ENCODE results near the gene IGF2. TPM values are rescaled to one million over a fixed set of nuclear protein-coding genes. Genes with fewer than 3 reads are reported as not detected.

IGF2 gene
- total RNA-seq, 4 donors from 2014 or later, result 8.2 to 19.8 (median 12.2) TPM

DNA sequence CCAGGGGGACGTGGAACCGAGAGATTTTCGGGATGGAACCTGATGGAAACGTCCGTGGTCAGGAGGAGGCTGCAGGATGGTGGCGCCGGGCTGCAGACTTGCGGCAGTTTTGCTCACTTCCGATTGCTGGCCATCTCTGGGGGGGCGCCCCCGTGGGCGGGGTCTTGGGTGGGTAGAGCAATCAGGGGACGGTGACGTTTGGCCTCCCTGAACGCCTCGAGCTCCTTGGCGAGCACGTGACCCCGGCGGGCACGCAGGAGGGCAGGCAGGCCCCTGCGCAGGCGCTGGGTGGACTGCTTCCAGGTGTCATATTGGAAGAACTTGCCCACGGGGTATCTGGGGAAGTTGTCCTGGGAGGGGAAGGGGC lies 6.3 kb downstream of the IGF2 start:
- Histone ChIP-seq H3K4me1 (peaks cover 0 to 10% (median 3%) of the 10 kb centered on the region in 4 donors), H3K36me3 (no peaks in the 10 kb centered on the region), H3K4me3 (no peak overlapping the region), H3K27ac (no peak overlapping the region), H3K27me3 (peaks cover 53% of the 10 kb centered on the region), H3K9me3 (no peaks in the 10 kb centered on the region)
- in situ Hi-C loops (cut with MboI; ENCODE audit: low pct_ligation_motif_present in 1 of 4, low pct_unique_long_range_greater_than_20kb in 1 of 4, low sequenced_read_pairs in 3 of 4), result no loop called here
- no peak for DNase-seq
- intact Hi-C loops (cut with DNase I; ENCODE audit: low total_unique reads), result no loop called here
- no peak for TF ChIP-seq POLR2AphosphoS5 (IDR thresholded peaks at IDR 0.05)
- no peak for TF ChIP-seq POLR2A (IDR thresholded peaks at IDR 0.05)
- TF ChIP-seq, protein P1, sequence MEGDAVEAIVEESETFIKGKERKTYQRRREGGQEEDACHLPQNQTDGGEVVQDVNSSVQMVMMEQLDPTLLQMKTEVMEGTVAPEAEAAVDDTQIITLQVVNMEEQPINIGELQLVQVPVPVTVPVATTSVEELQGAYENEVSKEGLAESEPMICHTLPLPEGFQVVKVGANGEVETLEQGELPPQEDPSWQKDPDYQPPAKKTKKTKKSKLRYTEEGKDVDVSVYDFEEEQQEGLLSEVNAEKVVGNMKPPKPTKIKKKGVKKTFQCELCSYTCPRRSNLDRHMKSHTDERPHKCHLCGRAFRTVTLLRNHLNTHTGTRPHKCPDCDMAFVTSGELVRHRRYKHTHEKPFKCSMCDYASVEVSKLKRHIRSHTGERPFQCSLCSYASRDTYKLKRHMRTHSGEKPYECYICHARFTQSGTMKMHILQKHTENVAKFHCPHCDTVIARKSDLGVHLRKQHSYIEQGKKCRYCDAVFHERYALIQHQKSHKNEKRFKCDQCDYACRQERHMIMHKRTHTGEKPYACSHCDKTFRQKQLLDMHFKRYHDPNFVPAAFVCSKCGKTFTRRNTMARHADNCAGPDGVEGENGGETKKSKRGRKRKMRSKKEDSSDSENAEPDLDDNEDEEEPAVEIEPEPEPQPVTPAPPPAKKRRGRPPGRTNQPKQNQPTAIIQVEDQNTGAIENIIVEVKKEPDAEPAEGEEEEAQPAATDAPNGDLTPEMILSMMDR (IDR thresholded peaks at IDR 0.05), result no peak
- no peak for TF ChIP-seq EP300 (IDR thresholded peaks at IDR 0.05; ENCODE audit: low read depth)
- 44% methylated on average over 17 of the region's 24 CpGs; no CpG with 5 or more reads in 1 of the 2 donors for WGBS, 2 donors (ENCODE audit: low coverage in 1 of 2)

DNA sequence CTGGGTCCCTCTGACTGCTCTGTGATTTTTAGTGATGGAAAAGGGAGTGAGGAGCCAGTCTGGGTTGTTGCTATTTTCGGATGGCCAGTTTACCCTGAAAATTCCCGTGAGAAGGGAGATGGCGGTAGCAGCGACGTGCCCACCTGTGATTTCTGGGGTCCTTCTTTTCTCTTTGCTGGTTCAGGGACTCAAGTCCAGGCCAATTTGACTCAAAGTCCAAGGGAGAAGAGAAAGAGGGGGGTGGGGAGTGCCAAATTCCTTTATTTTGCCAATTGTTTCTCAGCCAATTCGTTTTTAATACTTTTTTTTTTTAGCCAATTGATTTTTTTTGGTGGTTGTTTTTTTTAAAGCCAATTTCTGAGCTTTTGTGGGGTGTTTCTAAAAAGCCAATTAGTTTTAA lies 6.9 kb downstream of the IGF2 start:
- no peak overlapping the region for H3K4me3 ChIP-seq
- no peaks in the 10 kb centered on the region for H3K9me3 ChIP-seq
- TF ChIP-seq POLR2A (IDR thresholded peaks at IDR 0.05) (no peak), EP300 (IDR thresholded peaks at IDR 0.05; ENCODE audit: low read depth) (no peak), POLR2AphosphoS5 (IDR thresholded peaks at IDR 0.05) (no peak)
- TF ChIP-seq, protein P1 (IDR thresholded peaks at IDR 0.05), result no peak
- peaks cover 0 to 4% (median 0%) of the 10 kb centered on the region in 4 donors for H3K4me1 ChIP-seq
- intact Hi-C loops (cut with DNase I; ENCODE audit: low total_unique reads), result no loop called here
- no peak for DNase-seq
- H3K36me3 ChIP-seq, result no peaks in the 10 kb centered on the region
- peaks cover 47% of the 10 kb centered on the region for H3K27me3 ChIP-seq
- in situ Hi-C loops (cut with MboI; ENCODE audit: low pct_ligation_motif_present in 1 of 4, low pct_unique_long_range_greater_than_20kb in 1 of 4, low sequenced_read_pairs in 3 of 4), result no loop called here
- H3K27ac ChIP-seq, result no peak overlapping the region
- WGBS, 2 donors (ENCODE audit: low coverage in 1 of 2), result 65 to 67% methylated on average over 4 to 6 of the region's 6 CpGs

DNA sequence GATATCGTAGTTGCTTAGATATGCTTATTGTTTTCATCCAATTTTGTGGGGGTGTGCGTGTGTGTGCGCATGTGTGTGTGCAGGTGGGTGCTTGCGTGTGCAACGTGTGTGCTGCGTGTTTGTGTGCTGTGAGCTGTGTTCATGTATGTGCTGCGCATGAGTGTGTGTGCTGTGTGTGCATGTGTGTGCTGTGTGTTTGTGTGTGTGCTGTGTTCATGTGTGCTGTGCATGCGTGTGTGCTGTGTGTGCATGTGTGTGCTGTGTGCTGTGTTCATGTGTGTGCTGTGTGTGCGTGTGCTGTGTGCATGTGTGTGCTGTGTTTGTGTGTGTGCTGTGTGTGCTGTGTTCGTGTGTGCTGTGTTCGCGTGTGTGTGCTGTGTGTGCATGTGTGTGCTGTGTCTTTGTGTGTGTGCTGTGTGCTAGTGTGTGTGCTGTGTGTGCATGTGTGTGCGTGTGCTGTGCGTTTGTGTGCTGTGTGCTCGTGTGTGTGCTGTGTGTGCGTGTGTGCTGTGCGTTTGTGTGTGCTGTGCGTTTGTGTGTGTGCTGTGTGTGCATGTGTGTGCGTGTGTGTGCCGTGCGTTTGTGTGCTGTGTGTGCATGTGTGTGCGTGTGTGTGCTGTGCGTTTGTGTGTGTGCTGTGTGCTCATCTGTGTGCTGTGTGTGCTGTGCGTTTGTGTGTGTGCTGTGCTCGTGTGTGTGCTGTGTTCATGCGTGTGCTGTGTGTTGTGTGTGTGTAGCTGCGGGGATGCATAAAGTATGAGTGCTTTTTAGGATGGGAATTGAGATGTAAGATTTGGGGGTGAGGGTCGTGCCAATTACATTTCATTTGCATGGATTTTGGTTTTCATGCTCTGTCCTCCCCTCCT lies 7.6 kb downstream of the IGF2 start:
- peaks cover 41% of the 10 kb centered on the region for H3K27me3 ChIP-seq

DNA sequence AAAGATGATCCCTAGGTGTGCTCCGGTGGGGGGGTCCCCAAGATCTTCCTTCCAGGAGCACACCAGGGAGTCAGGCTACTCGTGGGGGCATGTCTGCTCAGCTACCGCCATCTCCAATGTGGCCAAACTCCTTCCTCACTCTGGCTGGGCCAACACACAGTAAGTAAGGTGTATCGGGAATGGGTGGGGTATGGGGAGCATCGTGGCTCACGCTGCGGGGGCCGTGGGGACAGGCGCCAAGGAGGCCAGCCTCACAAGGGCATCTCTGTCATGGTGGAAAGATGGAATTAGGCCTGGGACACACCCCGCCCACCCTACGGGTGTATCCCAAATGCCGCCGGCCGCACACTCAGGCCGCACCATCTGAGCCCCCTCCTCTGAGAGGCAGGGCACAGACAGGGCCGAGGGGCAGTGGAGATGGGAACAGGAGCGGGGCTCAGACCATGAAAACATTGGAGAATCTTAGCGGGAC lies 8.3 kb downstream of the IGF2 start:
- no peaks in the 10 kb centered on the region for H3K4me1 ChIP-seq
- 84% methylated on average over 17 of the region's 18 CpGs; no CpG with 5 or more reads in 1 of the 2 donors for WGBS, 2 donors (ENCODE audit: low coverage in 1 of 2)
- no peaks in the 10 kb centered on the region for H3K36me3 ChIP-seq
- no peak overlapping the region for H3K27ac ChIP-seq
- intact Hi-C loops (cut with DNase I; ENCODE audit: low total_unique reads) (no loop called here), in situ Hi-C loops (cut with MboI; ENCODE audit: low pct_ligation_motif_present in 1 of 4, low pct_unique_long_range_greater_than_20kb in 1 of 4, low sequenced_read_pairs in 3 of 4) (no loop called here)
- H3K9me3 ChIP-seq, result no peaks in the 10 kb centered on the region
- DNase-seq, result no peak
- TF ChIP-seq POLR2AphosphoS5 (IDR thresholded peaks at IDR 0.05) (no peak), POLR2A (IDR thresholded peaks at IDR 0.05) (no peak), EP300 (IDR thresholded peaks at IDR 0.05; ENCODE audit: low read depth) (no peak)
- TF ChIP-seq, protein P1 (IDR thresholded peaks at IDR 0.05), result no peak
- peaks cover 34% of the 10 kb centered on the region for H3K27me3 ChIP-seq
- no peak overlapping the region for H3K4me3 ChIP-seq

More for the DNA sequence above, 7.6 kb downstream of the IGF2 start:
- TF ChIP-seq POLR2A (IDR thresholded peaks at IDR 0.05) (no peak), POLR2AphosphoS5 (IDR thresholded peaks at IDR 0.05) (no peak), EP300 (IDR thresholded peaks at IDR 0.05; ENCODE audit: low read depth) (no peak)
- TF ChIP-seq, protein P1 (IDR thresholded peaks at IDR 0.05), result no peak
- 80% methylated on average over 5 to 28 of the region's 28 CpGs for WGBS, 2 donors (ENCODE audit: low coverage in 1 of 2)
- Histone ChIP-seq H3K27ac (no peak overlapping the region), H3K4me1 (no peaks in the 10 kb centered on the region), H3K9me3 (no peaks in the 10 kb centered on the region), H3K4me3 (no peak overlapping the region), H3K36me3 (no peaks in the 10 kb centered on the region)
- DNase-seq, result no peak
- in situ Hi-C loops (cut with MboI; ENCODE audit: low pct_ligation_motif_present in 1 of 4, low pct_unique_long_range_greater_than_20kb in 1 of 4, low sequenced_read_pairs in 3 of 4), result no loop called here
- intact Hi-C loops (cut with DNase I; ENCODE audit: low total_unique reads), result no loop called here
